Measurements from ENCODE around the gene UBE2J1. TPM values are rescaled to one million over a fixed set of nuclear protein-coding genes. Genes with fewer than 3 reads are reported as not detected.

Gene UBE2J1
- total and polyA plus RNA-seq, 8 donors = 15.0 to 33.7 (median 29.3) TPM

- Histone ChIP-seq H3K4me1 (no peaks in the 10 kb centered on the region), H3K4me3 (no peak overlapping the region), H3K27ac (no peak overlapping the region), H3K9me3 (no peaks in the 10 kb centered on the region), H3K27me3 (no peaks in the 10 kb centered on the region), H3K36me3 (no peaks in the 10 kb centered on the region)
- WGBS, 2 donors = 94 to 95% methylated on average over 1 of the region's 1 CpG
- FAIRE-seq (no peak), ATAC-seq (no peak), DNase-seq (no peak)
- no peak for TF ChIP-seq CTCF (IDR thresholded peaks at IDR 0.05)
- intact Hi-C loops (cut with DNase I) = no loop called here
Observed at GRCh38 chr6:89393659-89394058, 41.1 kb upstream of the UBE2J1 start.

GRCh38 chr6:89392823-89393222 is 40.3 kb upstream of the UBE2J1 start:
- Histone ChIP-seq H3K36me3 (no peaks in the 10 kb centered on the region), H3K4me1 (no peaks in the 10 kb centered on the region), H3K4me3 (no peak overlapping the region), H3K27me3 (no peaks in the 10 kb centered on the region), H3K9me3 (no peaks in the 10 kb centered on the region), H3K27ac (no peak overlapping the region)
- intact Hi-C loops (cut with DNase I) = no loop called here
- ATAC-seq = no peak
- no peak for TF ChIP-seq CTCF (IDR thresholded peaks at IDR 0.05)
- DNase-seq = no peak
- no peak for FAIRE-seq

- Histone ChIP-seq H3K27ac (no peak overlapping the region), H3K27me3 (no peaks in the 10 kb centered on the region), H3K9me3 (no peaks in the 10 kb centered on the region), H3K4me1 (no peaks in the 10 kb centered on the region), H3K4me3 (no peak overlapping the region), H3K36me3 (no peaks in the 10 kb centered on the region)
- FAIRE-seq = no peak
- WGBS, 2 donors = 95 to 98% methylated on average over 6 of the region's 6 CpGs
- no peak for TF ChIP-seq CTCF (IDR thresholded peaks at IDR 0.05)
- ATAC-seq = no peak
- no peak for DNase-seq
- intact Hi-C loops (cut with DNase I) = no loop called here
Observed at GRCh38 chr6:89388846-89389245, 36.3 kb upstream of the UBE2J1 start.

GRCh38 chr6:89387516-89388201 is 35.1 kb upstream of the UBE2J1 start:
- no peak for TF ChIP-seq CTCF (IDR thresholded peaks at IDR 0.05)
- FAIRE-seq = no peak

GRCh38 chr6:89386917-89387491 is 34.5 kb upstream of the UBE2J1 start:
- DNase-seq (no peak), ATAC-seq (no peak), FAIRE-seq (no peak)
- Histone ChIP-seq H3K9me3 (no peaks in the 10 kb centered on the region), H3K4me1 (no peaks in the 10 kb centered on the region), H3K4me3 (no peak overlapping the region), H3K36me3 (no peaks in the 10 kb centered on the region), H3K27me3 (no peaks in the 10 kb centered on the region), H3K27ac (no peak overlapping the region)
- 93 to 95% methylated on average over 6 of the region's 6 CpGs for WGBS, 2 donors
- TF ChIP-seq CTCF (IDR thresholded peaks at IDR 0.05) = no peak
- intact Hi-C loops (cut with DNase I) = no loop called here

More at GRCh38 chr6:89387516-89388201, 35.1 kb upstream of the UBE2J1 start:
- no peaks in the 10 kb centered on the region for H3K4me1 ChIP-seq
- H3K27ac ChIP-seq = no peak overlapping the region
- H3K9me3 ChIP-seq = no peaks in the 10 kb centered on the region
- H3K36me3 ChIP-seq = no peaks in the 10 kb centered on the region
- H3K4me3 ChIP-seq = no peak overlapping the region
- 93 to 97% methylated on average over 9 of the region's 9 CpGs for WGBS, 2 donors
- intact Hi-C loops (cut with DNase I) = no loop called here
- ATAC-seq (no peak), DNase-seq (no peak)
- no peaks in the 10 kb centered on the region for H3K27me3 ChIP-seq

All from pancreas (tissue), 10 donors.